ENCODE measurements around the gene ANKS1B.

ANKS1B gene

GRCh38 chr12:98740751-98741150 is 1244.0 kb downstream of the ANKS1B start:
- intact Hi-C loops (cut with micrococcal nuclease): no loop called here
- H3K36me3 Mint-ChIP-seq (ENCODE audit: low read depth): peaks cover 15% of the 10 kb centered on the region
- H3K9me3 Mint-ChIP-seq: no peaks in the 10 kb centered on the region
- H3K27ac Mint-ChIP-seq: no peak overlapping the region
- H3K4me1 Mint-ChIP-seq (ENCODE audit: low read depth): peaks cover under 1% of the 10 kb centered on the region
- peaks cover 28% of the 10 kb centered on the region for H3K27me3 Mint-ChIP-seq
- H3K4me3 Mint-ChIP-seq: no peak overlapping the region

GRCh38 chr12:98738539-98738938 is 1246.2 kb downstream of the ANKS1B start:
- H3K36me3 Mint-ChIP-seq (ENCODE audit: low read depth): peaks cover 37% of the 10 kb centered on the region
- intact Hi-C loops (cut with micrococcal nuclease): no loop called here
- H3K4me1 Mint-ChIP-seq (ENCODE audit: low read depth): no peaks in the 10 kb centered on the region
- no peaks in the 10 kb centered on the region for H3K9me3 Mint-ChIP-seq
- no peak overlapping the region for H3K27ac Mint-ChIP-seq
- H3K27me3 Mint-ChIP-seq: peaks cover 23% of the 10 kb centered on the region
- no peak overlapping the region for H3K4me3 Mint-ChIP-seq

- no peaks in the 10 kb centered on the region for H3K4me1 Mint-ChIP-seq (ENCODE audit: low read depth)
- no peak overlapping the region for H3K27ac Mint-ChIP-seq
- peaks cover 21% of the 10 kb centered on the region for H3K27me3 Mint-ChIP-seq
- no peaks in the 10 kb centered on the region for H3K9me3 Mint-ChIP-seq
- no peak overlapping the region for H3K4me3 Mint-ChIP-seq
- H3K36me3 Mint-ChIP-seq (ENCODE audit: low read depth): peaks cover 43% of the 10 kb centered on the region
- intact Hi-C loops (cut with micrococcal nuclease): no loop called here
Measured at GRCh38 chr12:98738002-98738401, 1246.7 kb downstream of the ANKS1B start.

GRCh38 chr12:98737322-98737712 is 1247.4 kb downstream of the ANKS1B start:
- Mint-ChIP-seq H3K4me3 (no peak overlapping the region), H3K36me3 (ENCODE audit: low read depth) (peaks cover 50% of the 10 kb centered on the region), H3K9me3 (no peaks in the 10 kb centered on the region), H3K27me3 (peaks cover 16% of the 10 kb centered on the region), H3K27ac (no peak overlapping the region), H3K4me1 (ENCODE audit: low read depth) (no peaks in the 10 kb centered on the region)
- intact Hi-C loops (cut with micrococcal nuclease): no loop called here

GRCh38 chr12:98736352-98737321 is 1248.1 kb downstream of the ANKS1B start:
- no peaks in the 10 kb centered on the region for H3K4me1 Mint-ChIP-seq (ENCODE audit: low read depth)
- intact Hi-C loops (cut with micrococcal nuclease): no loop called here
- peaks cover 56% of the 10 kb centered on the region for H3K36me3 Mint-ChIP-seq (ENCODE audit: low read depth)
- no peak overlapping the region for H3K27ac Mint-ChIP-seq
- H3K27me3 Mint-ChIP-seq: peaks cover 10% of the 10 kb centered on the region
- no peaks in the 10 kb centered on the region for H3K9me3 Mint-ChIP-seq
- H3K4me3 Mint-ChIP-seq: no peak overlapping the region

GRCh38 chr12:98735821-98736220 is 1248.9 kb downstream of the ANKS1B start:
- peaks cover 62% of the 10 kb centered on the region for H3K36me3 Mint-ChIP-seq (ENCODE audit: low read depth)
- H3K9me3 Mint-ChIP-seq: no peaks in the 10 kb centered on the region
- intact Hi-C loops (cut with micrococcal nuclease): no loop called here
- peaks cover 4% of the 10 kb centered on the region for H3K27me3 Mint-ChIP-seq
- H3K4me1 Mint-ChIP-seq (ENCODE audit: low read depth): no peaks in the 10 kb centered on the region
- no peak overlapping the region for H3K27ac Mint-ChIP-seq
- no peak overlapping the region for H3K4me3 Mint-ChIP-seq

- Mint-ChIP-seq H3K27me3 (no peaks in the 10 kb centered on the region), H3K4me1 (ENCODE audit: low read depth) (no peaks in the 10 kb centered on the region), H3K36me3 (ENCODE audit: low read depth) (peaks cover 80% of the 10 kb centered on the region), H3K9me3 (no peaks in the 10 kb centered on the region), H3K4me3 (no peak overlapping the region), H3K27ac (no peak overlapping the region)
- intact Hi-C loops (cut with micrococcal nuclease): no loop called here
Measured at GRCh38 chr12:98733667-98734350, 1250.9 kb downstream of the ANKS1B start.

- Mint-ChIP-seq H3K27me3 (no peaks in the 10 kb centered on the region), H3K9me3 (no peaks in the 10 kb centered on the region), H3K4me3 (no peak overlapping the region), H3K36me3 (ENCODE audit: low read depth) (peaks cover 93% of the 10 kb centered on the region), H3K4me1 (ENCODE audit: low read depth) (peaks cover 7% of the 10 kb centered on the region), H3K27ac (no peak overlapping the region)
- intact Hi-C loops (cut with micrococcal nuclease): no loop called here
Measured at GRCh38 chr12:98730412-98730811, 1254.3 kb downstream of the ANKS1B start.

- no peak overlapping the region for H3K27ac Mint-ChIP-seq
- no peak overlapping the region for H3K4me3 Mint-ChIP-seq
- peaks cover 91% of the 10 kb centered on the region for H3K36me3 Mint-ChIP-seq (ENCODE audit: low read depth)
- no peaks in the 10 kb centered on the region for H3K9me3 Mint-ChIP-seq
- no peaks in the 10 kb centered on the region for H3K27me3 Mint-ChIP-seq
- intact Hi-C loops (cut with micrococcal nuclease): no loop called here
- peaks cover 7% of the 10 kb centered on the region for H3K4me1 Mint-ChIP-seq (ENCODE audit: low read depth)
Measured at GRCh38 chr12:98727196-98727595, 1257.5 kb downstream of the ANKS1B start.

- intact Hi-C loops (cut with micrococcal nuclease): no loop called here
- Mint-ChIP-seq H3K27ac (no peak overlapping the region), H3K4me3 (no peak overlapping the region), H3K9me3 (no peaks in the 10 kb centered on the region), H3K36me3 (ENCODE audit: low read depth) (peaks cover 88% of the 10 kb centered on the region), H3K27me3 (no peaks in the 10 kb centered on the region), H3K4me1 (ENCODE audit: low read depth) (peaks cover 19% of the 10 kb centered on the region)
Measured at GRCh38 chr12:98725476-98726247, 1259.1 kb downstream of the ANKS1B start.

GRCh38 chr12:98724384-98725155 is 1260.2 kb downstream of the ANKS1B start:
- H3K4me3 Mint-ChIP-seq: no peak overlapping the region
- H3K27ac Mint-ChIP-seq: no peak overlapping the region

GRCh38 chr12:98721204-98721702 is 1263.5 kb downstream of the ANKS1B start:
- H3K4me3 Mint-ChIP-seq: no peak overlapping the region
- H3K27me3 Mint-ChIP-seq: no peaks in the 10 kb centered on the region
- peaks cover 82% of the 10 kb centered on the region for H3K36me3 Mint-ChIP-seq (ENCODE audit: low read depth)
- H3K4me1 Mint-ChIP-seq (ENCODE audit: low read depth): peaks cover 17% of the 10 kb centered on the region
- intact Hi-C loops (cut with micrococcal nuclease): no loop called here
- H3K27ac Mint-ChIP-seq: peak overlapping the region; percentile 23
- H3K9me3 Mint-ChIP-seq: no peaks in the 10 kb centered on the region

More at GRCh38 chr12:98724384-98725155, 1260.2 kb downstream of the ANKS1B start:
- Mint-ChIP-seq H3K9me3 (no peaks in the 10 kb centered on the region), H3K27me3 (no peaks in the 10 kb centered on the region), H3K36me3 (ENCODE audit: low read depth) (peaks cover 81% of the 10 kb centered on the region), H3K4me1 (ENCODE audit: low read depth) (peaks cover 19% of the 10 kb centered on the region)
- intact Hi-C loops (cut with micrococcal nuclease): no loop called here

All from dendritic cell treated with granulocyte-macrophage colony-stimulating factor and Interleukin-4, amounts not matched to agents 40 ng/mL and 50 ng/mL, for 4 days (primary cell).